HL-60 (cell line): ENCODE results near the gene ANO3.

Experiments used
- DNase-seq, 2 experiments: peaks; one replicate each; pipeline ENCODE4 v3.0.0-alpha.2; 2010 to 2020; ENCODE audit warnings: low read depth in 1 of 2, low spot score in 1 of 2
- H3K27ac ChIP-seq: fragments of 250-450 bp; sonication (Bioruptor Pico); replicated peaks from 2 replicates; pipeline ENCODE4 v1.5.1; 2020; ENCODE audit warnings: mild to moderate bottlenecking, moderate library complexity
- H3K27me3 ChIP-seq: fragments of 250-450 bp; sonication (Bioruptor Pico); 2 replicates; pipeline ENCODE4 v1.5.1; 2021; ENCODE audit warnings: mild to moderate bottlenecking, moderate library complexity; ENCODE audit not compliant: insufficient read depth, poor library complexity, severe bottlenecking
- H3K4me3 ChIP-seq: replicated peaks from 2 replicates; pipeline ENCODE4 v1.5.1; 2011; ENCODE audit warnings: mild to moderate bottlenecking, control low read depth, low read length; ENCODE audit not compliant: insufficient read depth
- GABPA ChIP-seq: IDR thresholded peaks from 2 replicates; pipeline ENCODE4 v1.6.1; 2012; ENCODE audit warnings: low read depth
- POLR2AphosphoS5 ChIP-seq: IDR thresholded peaks from 2 replicates; pipeline ENCODE4 v1.6.1; 2012; ENCODE audit warnings: low read depth
- SPI1 ChIP-seq: IDR thresholded peaks from 2 replicates; pipeline ENCODE4 v1.6.1; 2012; ENCODE audit warnings: low read depth, mild to moderate bottlenecking, borderline replicate concordance
- TF ChIP-seq, protein P1 (sequence below): IDR thresholded peaks from one replicate; pipeline ENCODE4 v1.5.1; 2011; ENCODE audit warnings: low read length, control low read depth, inconsistent platforms; ENCODE audit not compliant: insufficient read depth
- TF ChIP-seq, protein P2 (sequence below): IDR thresholded peaks from 2 replicates; pipeline ENCODE4 v1.6.1; 2012; ENCODE audit warnings: low read depth; ENCODE audit not compliant: insufficient replicate concordance

Gene ANO3

DNA sequence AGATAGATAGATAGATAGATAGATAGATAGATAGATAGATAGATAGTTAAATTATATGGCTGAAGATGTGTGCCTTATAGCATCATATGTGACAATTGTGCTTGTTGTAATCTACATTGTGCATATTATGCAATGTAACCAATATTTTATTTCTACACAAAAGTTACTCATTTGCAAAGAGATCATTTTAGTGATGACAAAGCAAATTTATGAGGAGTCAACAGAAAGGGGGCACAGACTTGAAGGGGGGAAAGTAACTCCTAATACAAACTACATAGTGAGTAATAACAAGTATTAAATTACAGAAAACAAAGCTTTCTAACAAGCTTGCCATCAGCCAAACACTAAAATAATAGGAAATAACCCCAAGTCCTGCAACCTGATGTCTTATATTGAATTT is 133.3 kb downstream of the ANO3 start:
- no peak for TF ChIP-seq GABPA
- TF ChIP-seq, protein P1, sequence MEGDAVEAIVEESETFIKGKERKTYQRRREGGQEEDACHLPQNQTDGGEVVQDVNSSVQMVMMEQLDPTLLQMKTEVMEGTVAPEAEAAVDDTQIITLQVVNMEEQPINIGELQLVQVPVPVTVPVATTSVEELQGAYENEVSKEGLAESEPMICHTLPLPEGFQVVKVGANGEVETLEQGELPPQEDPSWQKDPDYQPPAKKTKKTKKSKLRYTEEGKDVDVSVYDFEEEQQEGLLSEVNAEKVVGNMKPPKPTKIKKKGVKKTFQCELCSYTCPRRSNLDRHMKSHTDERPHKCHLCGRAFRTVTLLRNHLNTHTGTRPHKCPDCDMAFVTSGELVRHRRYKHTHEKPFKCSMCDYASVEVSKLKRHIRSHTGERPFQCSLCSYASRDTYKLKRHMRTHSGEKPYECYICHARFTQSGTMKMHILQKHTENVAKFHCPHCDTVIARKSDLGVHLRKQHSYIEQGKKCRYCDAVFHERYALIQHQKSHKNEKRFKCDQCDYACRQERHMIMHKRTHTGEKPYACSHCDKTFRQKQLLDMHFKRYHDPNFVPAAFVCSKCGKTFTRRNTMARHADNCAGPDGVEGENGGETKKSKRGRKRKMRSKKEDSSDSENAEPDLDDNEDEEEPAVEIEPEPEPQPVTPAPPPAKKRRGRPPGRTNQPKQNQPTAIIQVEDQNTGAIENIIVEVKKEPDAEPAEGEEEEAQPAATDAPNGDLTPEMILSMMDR = no peak
- TF ChIP-seq, protein P2, sequence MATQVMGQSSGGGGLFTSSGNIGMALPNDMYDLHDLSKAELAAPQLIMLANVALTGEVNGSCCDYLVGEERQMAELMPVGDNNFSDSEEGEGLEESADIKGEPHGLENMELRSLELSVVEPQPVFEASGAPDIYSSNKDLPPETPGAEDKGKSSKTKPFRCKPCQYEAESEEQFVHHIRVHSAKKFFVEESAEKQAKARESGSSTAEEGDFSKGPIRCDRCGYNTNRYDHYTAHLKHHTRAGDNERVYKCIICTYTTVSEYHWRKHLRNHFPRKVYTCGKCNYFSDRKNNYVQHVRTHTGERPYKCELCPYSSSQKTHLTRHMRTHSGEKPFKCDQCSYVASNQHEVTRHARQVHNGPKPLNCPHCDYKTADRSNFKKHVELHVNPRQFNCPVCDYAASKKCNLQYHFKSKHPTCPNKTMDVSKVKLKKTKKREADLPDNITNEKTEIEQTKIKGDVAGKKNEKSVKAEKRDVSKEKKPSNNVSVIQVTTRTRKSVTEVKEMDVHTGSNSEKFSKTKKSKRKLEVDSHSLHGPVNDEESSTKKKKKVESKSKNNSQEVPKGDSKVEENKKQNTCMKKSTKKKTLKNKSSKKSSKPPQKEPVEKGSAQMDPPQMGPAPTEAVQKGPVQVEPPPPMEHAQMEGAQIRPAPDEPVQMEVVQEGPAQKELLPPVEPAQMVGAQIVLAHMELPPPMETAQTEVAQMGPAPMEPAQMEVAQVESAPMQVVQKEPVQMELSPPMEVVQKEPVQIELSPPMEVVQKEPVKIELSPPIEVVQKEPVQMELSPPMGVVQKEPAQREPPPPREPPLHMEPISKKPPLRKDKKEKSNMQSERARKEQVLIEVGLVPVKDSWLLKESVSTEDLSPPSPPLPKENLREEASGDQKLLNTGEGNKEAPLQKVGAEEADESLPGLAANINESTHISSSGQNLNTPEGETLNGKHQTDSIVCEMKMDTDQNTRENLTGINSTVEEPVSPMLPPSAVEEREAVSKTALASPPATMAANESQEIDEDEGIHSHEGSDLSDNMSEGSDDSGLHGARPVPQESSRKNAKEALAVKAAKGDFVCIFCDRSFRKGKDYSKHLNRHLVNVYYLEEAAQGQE = no peak
- TF ChIP-seq SPI1 = no peak
- TF ChIP-seq POLR2AphosphoS5 = no peak
- H3K4me3 ChIP-seq = no peak overlapping the region
- no peak overlapping the region for H3K27ac ChIP-seq
- no peaks in the 10 kb centered on the region for H3K27me3 ChIP-seq
- no peak for DNase-seq

DNA sequence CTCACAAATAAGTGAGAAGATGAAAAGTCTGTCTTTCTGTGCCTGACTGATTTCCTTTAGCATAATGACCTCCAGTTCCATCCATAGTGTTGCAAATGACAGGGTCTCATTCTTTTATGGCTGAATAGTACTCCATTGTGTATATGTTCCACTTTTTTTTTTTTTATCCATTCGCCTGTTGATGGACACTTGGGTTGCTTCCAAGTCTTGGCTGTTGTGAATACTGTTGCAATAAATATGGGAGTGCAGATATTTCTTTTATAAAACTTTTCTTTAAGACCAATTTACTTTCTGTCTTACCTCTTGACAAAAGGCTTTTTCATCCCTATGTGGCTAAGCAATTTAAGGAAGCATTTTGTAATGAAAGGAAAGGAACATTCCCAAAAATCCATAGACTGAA is 135.6 kb downstream of the ANO3 start:
- H3K27me3 ChIP-seq = no peaks in the 10 kb centered on the region
- TF ChIP-seq SPI1 (no peak), POLR2AphosphoS5 (no peak), GABPA (no peak)
- TF ChIP-seq, protein P2 = no peak
- TF ChIP-seq, protein P1 = no peak
- DNase-seq = no peak
- H3K27ac ChIP-seq = no peak overlapping the region
- no peak overlapping the region for H3K4me3 ChIP-seq

- TF ChIP-seq, protein P2 = no peak
- TF ChIP-seq GABPA = no peak
- TF ChIP-seq, protein P1 = no peak
- TF ChIP-seq SPI1 = no peak
- TF ChIP-seq POLR2AphosphoS5 = no peak
- no peak overlapping the region for H3K27ac ChIP-seq
- H3K27me3 ChIP-seq = no peaks in the 10 kb centered on the region
- no peak overlapping the region for H3K4me3 ChIP-seq
- DNase-seq = no peak
These were observed 139.1 kb downstream of the ANO3 start for GRCh38 chr11:26470992-26471391.
